ENCODE data around the gene JAML. TPM values are rescaled to one million over a fixed set of nuclear protein-coding genes. Genes with fewer than 3 reads are reported as not detected.

Gene JAML
- total and polyA plus RNA-seq, 9 of the 15 experiments (the other 6 are each of a cell fraction or from before 2014, with no cell fraction given), result 0.05 to 0.32 (median 0.22) TPM; not detected in 4

DNA sequence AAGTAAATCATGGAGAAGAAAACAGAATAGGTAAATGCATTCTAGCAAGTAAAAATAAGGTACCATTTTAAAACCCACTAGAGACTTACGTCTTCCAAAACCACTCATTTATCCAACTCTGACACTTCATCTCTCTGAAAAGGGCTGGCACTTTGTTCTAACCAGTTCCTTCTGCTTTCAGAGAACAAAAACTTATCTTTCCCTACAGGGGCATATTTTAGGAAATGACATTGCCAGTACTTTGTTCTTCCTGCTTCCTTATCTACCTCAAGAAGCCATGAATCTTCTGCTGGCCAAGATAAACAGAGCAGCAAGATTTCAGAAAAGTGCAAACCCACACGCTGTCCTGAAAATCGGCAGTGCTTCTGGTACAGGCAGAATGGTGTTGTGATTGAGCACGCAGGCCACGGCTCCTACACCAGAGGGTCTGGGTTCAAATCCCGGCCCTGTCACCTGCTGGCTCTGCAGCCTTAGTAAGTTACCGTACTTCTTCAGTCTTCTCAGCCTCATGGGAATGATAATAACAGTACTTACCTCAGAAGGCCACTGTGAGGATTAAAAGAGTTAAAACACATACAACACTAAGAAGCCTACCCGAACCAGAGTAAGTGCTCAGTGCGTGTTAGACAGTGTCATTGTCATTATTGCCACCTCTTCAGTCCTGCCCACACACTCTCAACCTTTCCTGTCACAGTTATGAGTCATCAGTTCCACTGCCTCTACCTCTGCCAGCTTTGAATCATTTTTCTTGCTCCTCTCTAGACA is 16.4 kb upstream of the JAML start (continued):
- TF ChIP-seq, protein P1, sequence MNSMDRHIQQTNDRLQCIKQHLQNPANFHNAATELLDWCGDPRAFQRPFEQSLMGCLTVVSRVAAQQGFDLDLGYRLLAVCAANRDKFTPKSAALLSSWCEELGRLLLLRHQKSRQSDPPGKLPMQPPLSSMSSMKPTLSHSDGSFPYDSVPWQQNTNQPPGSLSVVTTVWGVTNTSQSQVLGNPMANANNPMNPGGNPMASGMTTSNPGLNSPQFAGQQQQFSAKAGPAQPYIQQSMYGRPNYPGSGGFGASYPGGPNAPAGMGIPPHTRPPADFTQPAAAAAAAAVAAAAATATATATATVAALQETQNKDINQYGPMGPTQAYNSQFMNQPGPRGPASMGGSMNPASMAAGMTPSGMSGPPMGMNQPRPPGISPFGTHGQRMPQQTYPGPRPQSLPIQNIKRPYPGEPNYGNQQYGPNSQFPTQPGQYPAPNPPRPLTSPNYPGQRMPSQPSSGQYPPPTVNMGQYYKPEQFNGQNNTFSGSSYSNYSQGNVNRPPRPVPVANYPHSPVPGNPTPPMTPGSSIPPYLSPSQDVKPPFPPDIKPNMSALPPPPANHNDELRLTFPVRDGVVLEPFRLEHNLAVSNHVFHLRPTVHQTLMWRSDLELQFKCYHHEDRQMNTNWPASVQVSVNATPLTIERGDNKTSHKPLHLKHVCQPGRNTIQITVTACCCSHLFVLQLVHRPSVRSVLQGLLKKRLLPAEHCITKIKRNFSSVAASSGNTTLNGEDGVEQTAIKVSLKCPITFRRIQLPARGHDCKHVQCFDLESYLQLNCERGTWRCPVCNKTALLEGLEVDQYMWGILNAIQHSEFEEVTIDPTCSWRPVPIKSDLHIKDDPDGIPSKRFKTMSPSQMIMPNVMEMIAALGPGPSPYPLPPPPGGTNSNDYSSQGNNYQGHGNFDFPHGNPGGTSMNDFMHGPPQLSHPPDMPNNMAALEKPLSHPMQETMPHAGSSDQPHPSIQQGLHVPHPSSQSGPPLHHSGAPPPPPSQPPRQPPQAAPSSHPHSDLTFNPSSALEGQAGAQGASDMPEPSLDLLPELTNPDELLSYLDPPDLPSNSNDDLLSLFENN (IDR thresholded peaks at IDR 0.05; ENCODE audit: low read depth in 2 of 2, low read length in 2 of 2), result peak in 1 of 2 experiments; percentile 94; a peak in 2 of 4 replicates
- TF ChIP-seq, protein P2, sequence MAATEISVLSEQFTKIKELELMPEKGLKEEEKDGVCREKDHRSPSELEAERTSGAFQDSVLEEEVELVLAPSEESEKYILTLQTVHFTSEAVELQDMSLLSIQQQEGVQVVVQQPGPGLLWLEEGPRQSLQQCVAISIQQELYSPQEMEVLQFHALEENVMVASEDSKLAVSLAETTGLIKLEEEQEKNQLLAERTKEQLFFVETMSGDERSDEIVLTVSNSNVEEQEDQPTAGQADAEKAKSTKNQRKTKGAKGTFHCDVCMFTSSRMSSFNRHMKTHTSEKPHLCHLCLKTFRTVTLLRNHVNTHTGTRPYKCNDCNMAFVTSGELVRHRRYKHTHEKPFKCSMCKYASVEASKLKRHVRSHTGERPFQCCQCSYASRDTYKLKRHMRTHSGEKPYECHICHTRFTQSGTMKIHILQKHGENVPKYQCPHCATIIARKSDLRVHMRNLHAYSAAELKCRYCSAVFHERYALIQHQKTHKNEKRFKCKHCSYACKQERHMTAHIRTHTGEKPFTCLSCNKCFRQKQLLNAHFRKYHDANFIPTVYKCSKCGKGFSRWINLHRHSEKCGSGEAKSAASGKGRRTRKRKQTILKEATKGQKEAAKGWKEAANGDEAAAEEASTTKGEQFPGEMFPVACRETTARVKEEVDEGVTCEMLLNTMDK (IDR thresholded peaks at IDR 0.05; ENCODE audit: borderline replicate concordance, insufficient read depth, low read depth, low read length, poor library complexity, severe bottlenecking), result no peak
- peak; percentile 18; the same call in 1 of the 2 replicates for TF ChIP-seq ZNF175 (CRISPR knock-in tag; IDR thresholded peaks at IDR 0.05; ENCODE audit: low read depth)
- peak; percentile 87 for TF ChIP-seq NFIC (IDR thresholded peaks at IDR 0.05)
- no peak for TF ChIP-seq SREBF2 (CRISPR knock-in tag; IDR thresholded peaks at IDR 0.05)
- no peak for TF ChIP-seq PHB (CRISPR knock-in tag; IDR thresholded peaks at IDR 0.05)
- TF ChIP-seq RBM25 (IDR thresholded peaks at IDR 0.05; ENCODE audit: low read depth, low read length, severe bottlenecking), result peak; percentile 45
- peak; percentile 36 to 67; a peak in 2 of 4 replicates for TF ChIP-seq MNT (conservative IDR thresholded peaks at IDR 0.05)
- no peak for TF ChIP-seq ZFX (CRISPR knock-in tag; IDR thresholded peaks at IDR 0.05)
- TF ChIP-seq PHTF2 (CRISPR knock-in tag; IDR thresholded peaks at IDR 0.05), result no peak
- peak; percentile 90 for TF ChIP-seq GATAD2B (IDR thresholded peaks at IDR 0.05; ENCODE audit: borderline replicate concordance)
- no peak for TF ChIP-seq FOXK1 (CRISPR knock-in tag; IDR thresholded peaks at IDR 0.05; ENCODE audit: borderline replicate concordance)
- peak; percentile 97 for TF ChIP-seq TEAD4 (IDR thresholded peaks at IDR 0.05; ENCODE audit: low read length)
- TF ChIP-seq TEAD4 (CRISPR knock-in tag; IDR thresholded peaks at IDR 0.05; ENCODE audit: borderline replicate concordance), result no peak
- TF ChIP-seq CBFB (CRISPR knock-in tag; IDR thresholded peaks at IDR 0.05), result no peak
- TF ChIP-seq TSHZ1 (CRISPR knock-in tag; IDR thresholded peaks at IDR 0.05), result no peak
